GM12878 (cell line): ENCODE data around the gene CCDC182. TPM values are rescaled to one million over a fixed set of nuclear protein-coding genes. Genes with fewer than 3 reads are reported as not detected.

Source experiments
- ATAC-seq: fragments of 200-7000 bp; cut with Tn5 transposase; 3 replicates; pipeline ENCODE4 v1.9.1; 2020; ENCODE audit warnings: mild to moderate bottlenecking, moderate library complexity
- BruUV-seq: library from RNA; stranded (reverse); fragments of 400-500 nt; replicated peaks from 2 replicates; lab custom pipeline; 2021; lab: Mats Ljungman, UMichigan
- CTCF ChIA-PET: fragments of 300-600 bp; sonication (Branson Sonifier 250); formaldehyde crosslinking; extraction: SDS; loops from one replicate; lab custom pipeline; 2021; ENCODE audit warnings: inconsistent platforms; lab: Yijun Ruan, JAX
- POLR2A ChIA-PET: fragments of 350-600 bp; formaldehyde crosslinking; extraction: SDS; loops from one replicate; lab custom pipeline; 2021; ENCODE audit warnings: inconsistent platforms; lab: Charles Lee
- RAD21 ChIA-PET: fragments of 300-600 bp; sonication (Branson Sonifier 250); formaldehyde crosslinking; loops from one replicate; lab custom pipeline; 2023; ENCODE audit warnings: antibody characterized with exemption; ENCODE audit not compliant: unreplicated experiment; lab: Charles Lee
- SMC1A ChIA-PET: fragments of 300-600 bp; sonication (Branson Sonifier 250); formaldehyde crosslinking; loops from one replicate; lab custom pipeline; 2023; ENCODE audit not compliant: unreplicated experiment, uncharacterized antibody; lab: Charles Lee
- DNase-seq: peaks from one replicate; pipeline ENCODE4 v3.0.0-alpha.2; 2011; ENCODE audit warnings: low read depth, low spot score
- FAIRE-seq: peaks from 3 replicates; lab custom pipeline; 2011; peaks lifted over from hg19 to GRCh38; lab: Jason Lieb, UNC
- H2AFZ ChIP-seq: 2 replicates; pipeline ENCODE4 v1.6.0; 2011; ENCODE audit warnings: low read depth, low read length, control low read depth; ENCODE audit not compliant: control insufficient read depth
- H3K27ac ChIP-seq: 2 replicates; pipeline ENCODE4 v1.5.1; 2011; ENCODE audit warnings: control low read depth; ENCODE audit not compliant: control insufficient read depth, insufficient read depth
- H3K27me3 ChIP-seq, 2 experiments: replicated peaks in 1 of 2; 2 replicates each; pipeline versions ENCODE4 v1.6.0 to v1.6.1; 2011; ENCODE audit warnings: low read length in 1 of 2; ENCODE audit not compliant: control insufficient read depth in 2 of 2, insufficient read depth in 2 of 2
- H3K36me3 ChIP-seq, 2 experiments: 2 replicates each; pipeline ENCODE4 v1.5.1; 2011; ENCODE audit warnings: low read length in 1 of 2; ENCODE audit not compliant: control insufficient read depth in 2 of 2, insufficient read depth in 2 of 2
- H3K4me1 ChIP-seq: 2 replicates; pipeline ENCODE4 v1.6.1; 2011; ENCODE audit warnings: mild to moderate bottlenecking, low read length, moderate library complexity, mixed read lengths; ENCODE audit not compliant: control insufficient read depth, insufficient read depth
- H3K4me2 ChIP-seq: 2 replicates; pipeline ENCODE4 v1.6.0; 2011; ENCODE audit warnings: control low read depth; ENCODE audit not compliant: control insufficient read depth, insufficient read depth
- H3K4me3 ChIP-seq: fragments of 200-600 bp; sonication (generic); 2 replicates; pipeline ENCODE4 v1.5.1; 2016
- H3K79me2 ChIP-seq: 2 replicates; pipeline ENCODE4 v1.6.0; 2011; ENCODE audit warnings: low read length; ENCODE audit not compliant: control insufficient read depth, insufficient read depth
- H3K9ac ChIP-seq: 2 replicates; pipeline ENCODE4 v1.8.0; 2011; ENCODE audit warnings: low read length, control low read depth, mixed read lengths; ENCODE audit not compliant: control insufficient read depth, insufficient read depth
- H3K9me3 ChIP-seq: replicated peaks from 3 replicates; pipeline ENCODE4 v1.5.1; 2011; ENCODE audit warnings: mild to moderate bottlenecking, low read length; ENCODE audit not compliant: control insufficient read depth, insufficient read depth
- H4K20me1 ChIP-seq: 2 replicates; pipeline ENCODE4 v1.6.0; 2011; ENCODE audit not compliant: control insufficient read depth, insufficient read depth
- CHD2 ChIP-seq: IDR thresholded peaks from 2 replicates; pipeline ENCODE4 v1.6.1; 2011; ENCODE audit warnings: low read depth, low read length, improper control_type of control experiment, borderline replicate concordance
- SRF ChIP-seq, 2 experiments: IDR thresholded peaks; 2 replicates each; pipeline ENCODE4 v1.6.1; 2011; ENCODE audit warnings: low read depth in 2 of 2, low read length in 2 of 2, mild to moderate bottlenecking in 1 of 2, moderate library complexity in 1 of 2
- WGBS: methylation state at CpG from one replicate; pipeline ENCODE4 v1.1.6; 2016; ENCODE audit warnings: low lambda C conversion rate; ENCODE audit not compliant: insufficient replicate concordance, insufficient coverage; ENCODE audit errors: missing lambda C conversion rate; 5-methylcytosine and 5-hydroxymethylcytosine counted together
- in situ Hi-C: fragments of 300-500 bp; cut with MboI; formaldehyde crosslinking; loops from 9 replicates; pipeline ENCODE4 v1.14.3; 2018; ENCODE audit warnings: mixed read lengths
- intact Hi-C: fragments of 100-400 bp; cut with micrococcal nuclease; formaldehyde crosslinking; loops from one replicate; pipeline ENCODE4 v1.14.2; 2022; ENCODE audit not compliant: unreplicated experiment
- polyA plus RNA-seq, 11 experiments: library from polyadenylated mRNA; depleted of rRNA in 4 of 11; unstranded in 6 of 11; stranded (reverse) in 5 of 11; fragments of >200 nt; fragmentation: Nextera tagmentation in 4 of 11; fragmentation: Illumina TruSeq in 1 of 11; extraction: Ambion mirVana in 4 of 11; extraction: Trizol in 1 of 11; gene quantifications; 1 replicate in 1 of 11; 2 replicates in 10 of 11; pipeline versions ENCODE4 v1.2.1 to v1.2.3, GENCODE V29; 2011 to 2016; ENCODE audit warnings: inconsistent platforms in 2 of 11, missing spikeins in 2 of 11, low read depth in 1 of 11
- total RNA-seq, 4 experiments: library from RNA; depleted of rRNA in 3 of 4; stranded (reverse); fragments of >200 nt in 3 of 4; fragmentation: Illumina TruSeq in 1 of 4; extraction: Trizol in 1 of 4; gene quantifications; 2 replicates each; pipeline versions ENCODE4 v1.2.1 to v1.2.3, GENCODE V29; 2013 to 2021
- TF ChIP-seq, protein P1 (sequence below): fragments of 450-650 bp; formaldehyde crosslinking; IDR thresholded peaks from 2 replicates; pipeline ENCODE4 v1.5.0; 2022; ENCODE audit warnings: mild to moderate bottlenecking, missing genetic modification characterization
- TF ChIP-seq, protein P2 (sequence below): fragments of 450-650 bp; IDR thresholded peaks from 2 replicates; pipeline ENCODE4 v1.6.1; 2017; ENCODE audit warnings: mild to moderate bottlenecking, moderate library complexity

CCDC182 gene
- total and polyA plus RNA-seq, 10 of the 15 experiments (the other 5 are each of a cell fraction or from before 2014, with no cell fraction given): not detected

GRCh38 chr17:57749701-57750100 is 4.6 kb upstream of the CCDC182 start:
- H3K36me3 ChIP-seq: no peaks in the 10 kb centered on the region
- H3K4me1 ChIP-seq: peaks cover 4% of the 10 kb centered on the region
- BruUV-seq: no TSS peak
- no peak overlapping the region for H3K9ac ChIP-seq
- ATAC-seq (no peak), DNase-seq (no peak)
- ChIA-PET SMC1A (no interaction called here), RAD21 (interaction anchor here (0.8 to 1.0 kb wide), 2 partner anchors 493 to 611 kb away, joined by 3 read pairs; no protein-coding TSS in a partner anchor), POLR2A (interaction anchor here (0.6 kb wide), 1 partner anchor 119 kb away, joined by 9 read pairs; no protein-coding TSS in a partner anchor)
- no peak overlapping the region for H3K4me2 ChIP-seq
- intact Hi-C loops: loop anchor here (5.0 kb wide), 1 partner anchor 77 kb away; no protein-coding TSS in a partner anchor
- no peaks in the 10 kb centered on the region; a peak in 2 of 4 replicates for H3K27me3 ChIP-seq
- WGBS: 21% methylated on average over 3 of the region's 3 CpGs
- H4K20me1 ChIP-seq: no peaks in the 10 kb centered on the region
- H3K4me3 ChIP-seq: no peak overlapping the region
- H3K79me2 ChIP-seq: no peaks in the 10 kb centered on the region
- no peak overlapping the region for H2AFZ ChIP-seq
- no peak overlapping the region for H3K27ac ChIP-seq
- in situ Hi-C loops: loop anchor here (5.0 kb wide), 2 partner anchors 507 to 622 kb away; no protein-coding TSS in a partner anchor
- TF ChIP-seq CHD2 (no peak), SRF (IDR thresholded peaks at IDR 0.05; ENCODE audit: low read depth in 2 of 2, low read length in 2 of 2) (no peak)
- TF ChIP-seq, protein P1, sequence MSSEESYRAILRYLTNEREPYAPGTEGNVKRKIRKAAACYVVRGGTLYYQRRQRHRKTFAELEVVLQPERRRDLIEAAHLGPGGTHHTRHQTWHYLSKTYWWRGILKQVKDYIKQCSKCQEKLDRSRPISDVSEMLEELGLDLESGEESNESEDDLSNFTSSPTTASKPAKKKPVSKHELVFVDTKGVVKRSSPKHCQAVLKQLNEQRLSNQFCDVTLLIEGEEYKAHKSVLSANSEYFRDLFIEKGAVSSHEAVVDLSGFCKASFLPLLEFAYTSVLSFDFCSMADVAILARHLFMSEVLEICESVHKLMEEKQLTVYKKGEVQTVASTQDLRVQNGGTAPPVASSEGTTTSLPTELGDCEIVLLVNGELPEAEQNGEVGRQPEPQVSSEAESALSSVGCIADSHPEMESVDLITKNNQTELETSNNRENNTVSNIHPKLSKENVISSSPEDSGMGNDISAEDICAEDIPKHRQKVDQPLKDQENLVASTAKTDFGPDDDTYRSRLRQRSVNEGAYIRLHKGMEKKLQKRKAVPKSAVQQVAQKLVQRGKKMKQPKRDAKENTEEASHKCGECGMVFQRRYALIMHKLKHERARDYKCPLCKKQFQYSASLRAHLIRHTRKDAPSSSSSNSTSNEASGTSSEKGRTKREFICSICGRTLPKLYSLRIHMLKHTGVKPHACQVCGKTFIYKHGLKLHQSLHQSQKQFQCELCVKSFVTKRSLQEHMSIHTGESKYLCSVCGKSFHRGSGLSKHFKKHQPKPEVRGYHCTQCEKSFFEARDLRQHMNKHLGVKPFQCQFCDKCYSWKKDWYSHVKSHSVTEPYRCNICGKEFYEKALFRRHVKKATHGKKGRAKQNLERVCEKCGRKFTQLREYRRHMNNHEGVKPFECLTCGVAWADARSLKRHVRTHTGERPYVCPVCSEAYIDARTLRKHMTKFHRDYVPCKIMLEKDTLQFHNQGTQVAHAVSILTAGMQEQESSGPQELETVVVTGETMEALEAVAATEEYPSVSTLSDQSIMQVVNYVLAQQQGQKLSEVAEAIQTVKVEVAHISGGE (CRISPR knock-in tag): no peak
- TF ChIP-seq, protein P2, sequence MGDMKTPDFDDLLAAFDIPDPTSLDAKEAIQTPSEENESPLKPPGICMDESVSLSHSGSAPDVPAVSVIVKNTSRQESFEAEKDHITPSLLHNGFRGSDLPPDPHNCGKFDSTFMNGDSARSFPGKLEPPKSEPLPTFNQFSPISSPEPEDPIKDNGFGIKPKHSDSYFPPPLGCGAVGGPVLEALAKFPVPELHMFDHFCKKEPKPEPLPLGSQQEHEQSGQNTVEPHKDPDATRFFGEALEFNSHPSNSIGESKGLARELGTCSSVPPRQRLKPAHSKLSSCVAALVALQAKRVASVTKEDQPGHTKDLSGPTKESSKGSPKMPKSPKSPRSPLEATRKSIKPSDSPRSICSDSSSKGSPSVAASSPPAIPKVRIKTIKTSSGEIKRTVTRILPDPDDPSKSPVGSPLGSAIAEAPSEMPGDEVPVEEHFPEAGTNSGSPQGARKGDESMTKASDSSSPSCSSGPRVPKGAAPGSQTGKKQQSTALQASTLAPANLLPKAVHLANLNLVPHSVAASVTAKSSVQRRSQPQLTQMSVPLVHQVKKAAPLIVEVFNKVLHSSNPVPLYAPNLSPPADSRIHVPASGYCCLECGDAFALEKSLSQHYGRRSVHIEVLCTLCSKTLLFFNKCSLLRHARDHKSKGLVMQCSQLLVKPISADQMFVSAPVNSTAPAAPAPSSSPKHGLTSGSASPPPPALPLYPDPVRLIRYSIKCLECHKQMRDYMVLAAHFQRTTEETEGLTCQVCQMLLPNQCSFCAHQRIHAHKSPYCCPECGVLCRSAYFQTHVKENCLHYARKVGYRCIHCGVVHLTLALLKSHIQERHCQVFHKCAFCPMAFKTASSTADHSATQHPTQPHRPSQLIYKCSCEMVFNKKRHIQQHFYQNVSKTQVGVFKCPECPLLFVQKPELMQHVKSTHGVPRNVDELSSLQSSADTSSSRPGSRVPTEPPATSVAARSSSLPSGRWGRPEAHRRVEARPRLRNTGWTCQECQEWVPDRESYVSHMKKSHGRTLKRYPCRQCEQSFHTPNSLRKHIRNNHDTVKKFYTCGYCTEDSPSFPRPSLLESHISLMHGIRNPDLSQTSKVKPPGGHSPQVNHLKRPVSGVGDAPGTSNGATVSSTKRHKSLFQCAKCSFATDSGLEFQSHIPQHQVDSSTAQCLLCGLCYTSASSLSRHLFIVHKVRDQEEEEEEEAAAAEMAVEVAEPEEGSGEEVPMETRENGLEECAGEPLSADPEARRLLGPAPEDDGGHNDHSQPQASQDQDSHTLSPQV: no peak
- TF ChIP-seq, all 136 proteins: peak for 0
- H3K9me3 ChIP-seq: no peaks in the 10 kb centered on the region
- no peak for FAIRE-seq
- CTCF ChIA-PET: interaction anchor here (1.3 to 1.9 kb wide), 4 partner anchors 9 to 507 kb away, joined by 4 to 7 read pairs (median 6); no protein-coding TSS in a partner anchor
